Panc1 (cell line): ENCODE data around the gene TNNT3. TPM values are rescaled to one million over a fixed set of nuclear protein-coding genes. Genes with fewer than 3 reads are reported as not detected.

Source experiments
- ATAC-seq: fragments of 200-7000 bp; cut with Tn5 transposase; 2 replicates; pipeline ENCODE4 v1.9.1; 2020; ENCODE audit warnings: mild to moderate bottlenecking, moderate library complexity
- BruUV-seq: library from RNA; stranded (reverse); fragments of 400-500 nt; replicated peaks from 2 replicates; lab custom pipeline; 2021; lab: Mats Ljungman, UMichigan
- CTCF ChIA-PET: fragments of 300-600 bp; sonication (Branson Sonifier 250); formaldehyde crosslinking; loops from one replicate; lab custom pipeline; 2022; ENCODE audit warnings: antibody characterized with exemption; lab: Charles Lee
- POLR2A ChIA-PET: fragments of 300-600 bp; sonication (Branson Sonifier 250); formaldehyde crosslinking; loops from one replicate; lab custom pipeline; 2022; ENCODE audit warnings: antibody characterized with exemption; lab: Charles Lee
- DNase-seq: peaks from one replicate; pipeline ENCODE4 v3.0.0-alpha.2; 2010; ENCODE audit warnings: low read depth, low spot score
- H3K27ac ChIP-seq: 2 replicates; pipeline ENCODE4 v1.5.1; 2011; ENCODE audit warnings: mild to moderate bottlenecking, low read length, inconsistent platforms
- H3K27me3 ChIP-seq: fragments of 200-500 bp; sonication (Bioruptor generic); 2 replicates; pipeline ENCODE4 v1.6.0; 2014; ENCODE audit warnings: low read length, inconsistent platforms; ENCODE audit not compliant: control insufficient read depth, insufficient read depth
- H3K36me3 ChIP-seq: fragments of 200-500 bp; sonication (Bioruptor generic); 2 replicates; pipeline ENCODE4 v1.5.1; 2014; ENCODE audit warnings: inconsistent platforms, mild to moderate bottlenecking, low read length, moderate library complexity; ENCODE audit not compliant: control insufficient read depth, insufficient read depth
- H3K4me1 ChIP-seq: 2 replicates; pipeline ENCODE4 v1.5.1; 2011; ENCODE audit warnings: inconsistent platforms, mild to moderate bottlenecking, low read length, moderate library complexity; ENCODE audit not compliant: control insufficient read depth, insufficient read depth
- H3K4me3 ChIP-seq, 2 experiments: 2 replicates each; pipeline ENCODE4 v1.5.1; 2011 to 2012; ENCODE audit warnings: low read depth in 2 of 2, low read length in 2 of 2, mild to moderate bottlenecking in 2 of 2, inconsistent platforms in 1 of 2, moderate library complexity in 1 of 2
- H3K9me3 ChIP-seq: fragments of 200-500 bp; sonication (Bioruptor generic); 2 replicates; pipeline ENCODE4 v1.5.1; 2014; ENCODE audit warnings: low read depth, mild to moderate bottlenecking, inconsistent platforms, low read length, moderate library complexity; ENCODE audit not compliant: control insufficient read depth, insufficient read depth
- CTCF ChIP-seq: fragments of 450-650 bp; IDR thresholded peaks from 2 replicates; pipeline ENCODE4 v1.5.1; 2017; ENCODE audit warnings: mild to moderate bottlenecking
- POLR2AphosphoS5 ChIP-seq: IDR thresholded peaks from 2 replicates; pipeline ENCODE4 v1.6.1; 2012; ENCODE audit warnings: mild to moderate bottlenecking, low read depth, low read length, moderate library complexity
- SIN3A ChIP-seq: IDR thresholded peaks from 2 replicates; pipeline ENCODE4 v1.6.1; 2012; ENCODE audit warnings: low read depth, mild to moderate bottlenecking, low read length, moderate library complexity, borderline replicate concordance; ENCODE audit not compliant: insufficient read depth
- TCF7L2 ChIP-seq: IDR thresholded peaks from 2 replicates; pipeline ENCODE4 v1.6.1; 2011; ENCODE audit warnings: mild to moderate bottlenecking, low read depth, low read length, inconsistent platforms
- in situ Hi-C: cut with HindIII; loops from 2 replicates; pipeline ENCODE4 v1.10.0; 2016; ENCODE audit warnings: low sequenced_read_pairs, low pct_unique_long_range_greater_than_20kb
- intact Hi-C: fragments of 100-400 bp; cut with micrococcal nuclease; formaldehyde crosslinking; loops from one replicate; pipeline ENCODE4 v1.10.0; 2022; ENCODE audit not compliant: unreplicated experiment
- total RNA-seq: library from RNA; stranded (reverse); gene quantifications from one replicate; pipeline ENCODE4 v1.2.1, GENCODE V29; 2021; ENCODE audit not compliant: unreplicated experiment
- TF ChIP-seq, protein P1 (sequence below), 2 experiments: IDR thresholded peaks; 2 replicates each; pipeline ENCODE4 v1.6.1; 2011 to 2012; ENCODE audit warnings: low read depth in 2 of 2, control low read depth in 1 of 2, low read length in 1 of 2, mild to moderate bottlenecking in 1 of 2, moderate library complexity in 1 of 2; ENCODE audit not compliant: insufficient read depth in 1 of 2

TNNT3 gene
- total RNA-seq, 1 experiment from 2014 or later = 0.41 TPM

- no peak for DNase-seq
- no peak for TF ChIP-seq TCF7L2
- TF ChIP-seq, protein P1, sequence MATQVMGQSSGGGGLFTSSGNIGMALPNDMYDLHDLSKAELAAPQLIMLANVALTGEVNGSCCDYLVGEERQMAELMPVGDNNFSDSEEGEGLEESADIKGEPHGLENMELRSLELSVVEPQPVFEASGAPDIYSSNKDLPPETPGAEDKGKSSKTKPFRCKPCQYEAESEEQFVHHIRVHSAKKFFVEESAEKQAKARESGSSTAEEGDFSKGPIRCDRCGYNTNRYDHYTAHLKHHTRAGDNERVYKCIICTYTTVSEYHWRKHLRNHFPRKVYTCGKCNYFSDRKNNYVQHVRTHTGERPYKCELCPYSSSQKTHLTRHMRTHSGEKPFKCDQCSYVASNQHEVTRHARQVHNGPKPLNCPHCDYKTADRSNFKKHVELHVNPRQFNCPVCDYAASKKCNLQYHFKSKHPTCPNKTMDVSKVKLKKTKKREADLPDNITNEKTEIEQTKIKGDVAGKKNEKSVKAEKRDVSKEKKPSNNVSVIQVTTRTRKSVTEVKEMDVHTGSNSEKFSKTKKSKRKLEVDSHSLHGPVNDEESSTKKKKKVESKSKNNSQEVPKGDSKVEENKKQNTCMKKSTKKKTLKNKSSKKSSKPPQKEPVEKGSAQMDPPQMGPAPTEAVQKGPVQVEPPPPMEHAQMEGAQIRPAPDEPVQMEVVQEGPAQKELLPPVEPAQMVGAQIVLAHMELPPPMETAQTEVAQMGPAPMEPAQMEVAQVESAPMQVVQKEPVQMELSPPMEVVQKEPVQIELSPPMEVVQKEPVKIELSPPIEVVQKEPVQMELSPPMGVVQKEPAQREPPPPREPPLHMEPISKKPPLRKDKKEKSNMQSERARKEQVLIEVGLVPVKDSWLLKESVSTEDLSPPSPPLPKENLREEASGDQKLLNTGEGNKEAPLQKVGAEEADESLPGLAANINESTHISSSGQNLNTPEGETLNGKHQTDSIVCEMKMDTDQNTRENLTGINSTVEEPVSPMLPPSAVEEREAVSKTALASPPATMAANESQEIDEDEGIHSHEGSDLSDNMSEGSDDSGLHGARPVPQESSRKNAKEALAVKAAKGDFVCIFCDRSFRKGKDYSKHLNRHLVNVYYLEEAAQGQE (IDR thresholded peaks at IDR 0.05; ENCODE audit: insufficient read depth in 1 of 2, low read depth in 2 of 2, low read length in 1 of 2) = no peak
- no peak for TF ChIP-seq SIN3A
- no peak for TF ChIP-seq POLR2AphosphoS5
- no peak for TF ChIP-seq CTCF
- ChIA-PET CTCF (interaction anchor here (0.6 kb wide), 1 partner anchor 62 kb away, joined by 9 read pairs; no protein-coding TSS in a partner anchor), POLR2A (no interaction called here)
- in situ Hi-C loops (no loop called here), intact Hi-C loops (no loop called here)
- H3K9me3 ChIP-seq = no peaks in the 10 kb centered on the region
- BruUV-seq = no TSS peak
- H3K4me1 ChIP-seq = no peaks in the 10 kb centered on the region
- no peak overlapping the region for H3K4me3 ChIP-seq
- no peaks in the 10 kb centered on the region for H3K36me3 ChIP-seq
- H3K27ac ChIP-seq = no peak overlapping the region
- H3K27me3 ChIP-seq = peaks cover 5% of the 10 kb centered on the region; the same call in 1 of the 2 replicates
- ATAC-seq = no peak
Measured at GRCh38 chr11:1894759-1895158, 24.7 kb upstream of the TNNT3 start.

DNA sequence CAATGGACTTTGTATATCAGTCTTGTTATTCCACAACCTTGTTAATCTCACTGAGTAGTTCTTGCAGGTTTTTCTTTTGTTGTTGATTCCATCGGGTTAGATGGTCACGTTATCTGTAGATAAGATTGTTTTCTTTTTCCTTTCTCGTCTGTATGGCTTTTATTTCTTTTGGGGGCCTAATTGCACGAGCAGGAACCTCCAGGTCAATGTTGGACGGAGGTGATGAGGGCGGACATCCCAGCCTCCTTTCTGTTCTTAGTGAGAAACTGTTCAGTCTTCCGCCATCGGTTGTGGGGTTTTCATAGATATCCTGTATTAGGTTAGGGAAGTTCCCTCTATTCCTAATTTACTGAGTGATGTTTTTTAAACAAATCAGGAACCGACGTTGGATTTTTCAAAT, 23.0 kb upstream of the TNNT3 start:
- BruUV-seq = no TSS peak
- DNase-seq = no peak
- TF ChIP-seq CTCF (no peak), TCF7L2 (no peak), POLR2AphosphoS5 (no peak)
- intact Hi-C loops (no loop called here), in situ Hi-C loops (no loop called here)
- H3K4me1 ChIP-seq = no peaks in the 10 kb centered on the region
- no peak overlapping the region for H3K27ac ChIP-seq
- ATAC-seq = no peak
- no peaks in the 10 kb centered on the region for H3K9me3 ChIP-seq
- no peak overlapping the region for H3K4me3 ChIP-seq
- H3K27me3 ChIP-seq = peaks cover 5% of the 10 kb centered on the region; the same call in 1 of the 2 replicates
- ChIA-PET POLR2A (no interaction called here), CTCF (no interaction called here)
- no peaks in the 10 kb centered on the region for H3K36me3 ChIP-seq
